Placental pericyte (primary cell): ENCODE results near the gene CACNA2D1. TPM values are rescaled to one million over a fixed set of nuclear protein-coding genes. Genes with fewer than 3 reads are reported as not detected.

Experiments used
- total RNA-seq: library from RNA; depleted of rRNA; stranded (reverse); fragments of >200 nt; gene quantifications from 2 replicates; pipeline ENCODE4 v1.2.3, GENCODE V29; 2012

CACNA2D1 gene
- 63.0 and 66.6 TPM in 2 replicates for total RNA-seq

DNA sequence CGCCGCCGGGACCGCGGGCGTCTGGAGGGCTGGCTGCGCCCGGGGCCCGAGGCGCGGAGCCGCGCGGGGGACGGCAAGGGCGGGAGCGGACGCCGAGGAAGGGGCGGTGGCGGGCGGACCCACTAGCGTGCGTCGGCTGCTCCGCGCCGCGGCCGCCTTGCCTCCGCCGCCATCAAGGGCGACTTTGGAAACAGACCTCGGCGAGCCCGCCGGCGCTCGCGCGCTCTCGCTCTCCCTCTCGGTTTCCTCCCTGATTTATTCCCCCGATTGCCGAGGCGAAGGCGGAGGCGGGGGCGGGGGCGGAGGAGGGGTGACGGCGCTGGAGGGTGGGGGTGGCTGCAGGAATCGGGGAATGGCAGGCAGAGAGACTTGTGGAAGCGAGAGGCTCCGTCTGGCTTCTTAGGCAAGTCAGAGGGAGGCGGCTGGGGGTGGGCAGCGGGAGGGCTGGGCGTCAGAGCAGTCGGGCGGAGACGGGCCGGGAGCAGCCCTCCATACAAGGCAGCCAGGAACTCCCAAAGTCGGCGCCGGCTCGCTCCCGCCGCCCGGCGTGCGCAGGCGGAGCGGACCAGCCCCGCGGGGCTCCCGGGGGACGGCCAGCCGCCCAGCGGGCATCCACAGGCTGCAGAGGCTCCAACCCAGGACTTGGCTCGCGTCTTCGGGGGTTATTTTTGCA is at the start of gene CACNA2D1:
Gene CACNA2D1, minus strand, starts transcription at position 231 of the 673 bp plus-strand sequence.

